MCF 10A (cell line): Measurements from ENCODE around the gene CMC4. TPM values are rescaled to one million over a fixed set of nuclear protein-coding genes. Genes with fewer than 3 reads are reported as not detected.
A peak's percentile ranks its signal among the peaks of the same experiment; 100 is the strongest.

Experiments
- BruUV-seq: library from RNA; stranded (reverse); fragments of 400-500 nt; replicated peaks from 2 replicates; lab custom pipeline; 2021; lab: Mats Ljungman, UMichigan
- CTCF ChIA-PET: fragments of 300-600 bp; sonication (Branson Sonifier 250); formaldehyde crosslinking; extraction: SDS; loops from one replicate; lab custom pipeline; 2021; ENCODE audit warnings: antibody characterized with exemption, inconsistent platforms; lab: Yijun Ruan, JAX
- POLR2A ChIA-PET: fragments of 300-600, 350-650 bp; sonication (Branson Sonifier 250); formaldehyde crosslinking; extraction: SDS; loops from one replicate; lab custom pipeline; 2020; ENCODE audit warnings: antibody characterized with exemption, inconsistent platforms; lab: Yijun Ruan, JAX
- DNase-seq: peaks from one replicate; pipeline ENCODE4 v3.0.0-alpha.2; 2018; ENCODE audit not compliant: unreplicated experiment
- H3K27ac Mint-ChIP-seq: one replicate; pipeline ENCODE4 v1.8.0; 2022; ENCODE audit warnings: mild to moderate bottlenecking, low read depth, mixed read lengths; ENCODE audit not compliant: unreplicated experiment
- H3K27me3 Mint-ChIP-seq: one replicate; pipeline ENCODE4 v1.8.0; 2022; ENCODE audit warnings: mixed read lengths; ENCODE audit not compliant: insufficient read depth, unreplicated experiment
- H3K36me3 Mint-ChIP-seq: one replicate; pipeline ENCODE4 v1.8.0; 2022; ENCODE audit warnings: mild to moderate bottlenecking, moderate library complexity, mixed read lengths; ENCODE audit not compliant: insufficient read depth, unreplicated experiment
- H3K4me1 Mint-ChIP-seq: one replicate; pipeline ENCODE4 v1.8.0; 2022; ENCODE audit warnings: mixed read lengths; ENCODE audit not compliant: insufficient read depth, unreplicated experiment
- H3K4me3 Mint-ChIP-seq: one replicate; pipeline ENCODE4 v1.8.0; 2022; ENCODE audit warnings: mild to moderate bottlenecking, moderate library complexity, mixed read lengths; ENCODE audit not compliant: unreplicated experiment
- H3K9me3 Mint-ChIP-seq: one replicate; pipeline ENCODE4 v1.8.0; 2022; ENCODE audit warnings: mixed read lengths; ENCODE audit not compliant: unreplicated experiment
- intact Hi-C: fragments of 100-400 bp; cut with micrococcal nuclease; formaldehyde crosslinking; loops from 2 replicates; pipeline ENCODE4 v1.14.1; 2022
- total RNA-seq: library from RNA; stranded (reverse); gene quantifications from 2 replicates; pipeline ENCODE4 v1.2.3, GENCODE V29; 2022
- TF ChIP-seq, protein P1 (sequence below): fragments of 200-600 bp; IDR thresholded peaks from one replicate; pipeline ENCODE4 v1.8.0; 2022; ENCODE audit warnings: antibody characterized with exemption, mild to moderate bottlenecking; ENCODE audit not compliant: unreplicated experiment

The CMC4 gene
- total RNA-seq, 1 experiment from 2014 or later, result 8.0 TPM

DNA sequence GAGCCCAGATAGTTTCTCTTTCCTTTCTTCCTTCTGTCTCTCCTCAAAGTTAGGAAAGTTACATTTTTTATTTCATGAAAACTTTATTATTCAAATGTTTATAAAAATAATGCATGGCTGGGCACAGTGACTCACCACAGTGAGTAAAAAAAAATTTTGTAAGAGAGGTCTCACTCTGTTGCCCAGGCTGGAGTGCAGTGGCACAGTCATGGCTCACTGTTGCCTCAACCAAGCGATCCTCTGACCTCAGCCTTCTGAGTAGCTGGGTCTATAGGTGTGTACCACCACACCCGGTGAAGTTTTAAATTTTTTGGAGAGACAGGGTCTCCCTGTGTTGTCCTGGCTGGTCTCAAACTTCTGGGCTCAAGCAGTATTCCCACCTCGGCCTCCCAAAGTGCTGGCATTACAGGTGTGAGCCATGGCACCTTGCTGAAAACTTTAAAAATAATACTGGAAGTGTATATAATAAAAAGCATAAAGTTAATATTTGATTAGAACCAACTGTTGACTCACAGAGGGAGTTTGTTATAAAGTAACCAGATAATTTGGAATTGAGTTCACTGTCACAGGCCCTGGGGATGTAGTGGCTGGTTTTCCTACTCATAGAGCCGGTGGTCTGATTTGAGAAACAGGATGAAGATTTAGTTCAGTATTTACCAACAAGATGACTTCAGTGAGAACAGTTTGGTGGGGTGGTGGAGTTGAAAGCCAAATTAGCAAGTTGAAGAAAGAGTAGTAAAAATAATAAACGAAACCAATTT, 18.0 kb downstream of the CMC4 start:
- ChIA-PET CTCF (interaction anchor here (0.7 kb wide), 1 partner anchor 73 kb away, joined by 5 read pairs; no protein-coding TSS in a partner anchor), POLR2A (no interaction called here)
- no peaks in the 10 kb centered on the region for H3K9me3 Mint-ChIP-seq
- H3K4me3 Mint-ChIP-seq, result no peak overlapping the region
- no peaks in the 10 kb centered on the region for H3K4me1 Mint-ChIP-seq
- DNase-seq, result no peak
- BruUV-seq, result no TSS peak
- intact Hi-C loops, result no loop called here
- peaks cover 28% of the 10 kb centered on the region for H3K36me3 Mint-ChIP-seq
- TF ChIP-seq, protein P1, sequence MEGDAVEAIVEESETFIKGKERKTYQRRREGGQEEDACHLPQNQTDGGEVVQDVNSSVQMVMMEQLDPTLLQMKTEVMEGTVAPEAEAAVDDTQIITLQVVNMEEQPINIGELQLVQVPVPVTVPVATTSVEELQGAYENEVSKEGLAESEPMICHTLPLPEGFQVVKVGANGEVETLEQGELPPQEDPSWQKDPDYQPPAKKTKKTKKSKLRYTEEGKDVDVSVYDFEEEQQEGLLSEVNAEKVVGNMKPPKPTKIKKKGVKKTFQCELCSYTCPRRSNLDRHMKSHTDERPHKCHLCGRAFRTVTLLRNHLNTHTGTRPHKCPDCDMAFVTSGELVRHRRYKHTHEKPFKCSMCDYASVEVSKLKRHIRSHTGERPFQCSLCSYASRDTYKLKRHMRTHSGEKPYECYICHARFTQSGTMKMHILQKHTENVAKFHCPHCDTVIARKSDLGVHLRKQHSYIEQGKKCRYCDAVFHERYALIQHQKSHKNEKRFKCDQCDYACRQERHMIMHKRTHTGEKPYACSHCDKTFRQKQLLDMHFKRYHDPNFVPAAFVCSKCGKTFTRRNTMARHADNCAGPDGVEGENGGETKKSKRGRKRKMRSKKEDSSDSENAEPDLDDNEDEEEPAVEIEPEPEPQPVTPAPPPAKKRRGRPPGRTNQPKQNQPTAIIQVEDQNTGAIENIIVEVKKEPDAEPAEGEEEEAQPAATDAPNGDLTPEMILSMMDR, result no peak
- H3K27ac Mint-ChIP-seq, result no peak overlapping the region
- peaks cover 35% of the 10 kb centered on the region for H3K27me3 Mint-ChIP-seq

DNA sequence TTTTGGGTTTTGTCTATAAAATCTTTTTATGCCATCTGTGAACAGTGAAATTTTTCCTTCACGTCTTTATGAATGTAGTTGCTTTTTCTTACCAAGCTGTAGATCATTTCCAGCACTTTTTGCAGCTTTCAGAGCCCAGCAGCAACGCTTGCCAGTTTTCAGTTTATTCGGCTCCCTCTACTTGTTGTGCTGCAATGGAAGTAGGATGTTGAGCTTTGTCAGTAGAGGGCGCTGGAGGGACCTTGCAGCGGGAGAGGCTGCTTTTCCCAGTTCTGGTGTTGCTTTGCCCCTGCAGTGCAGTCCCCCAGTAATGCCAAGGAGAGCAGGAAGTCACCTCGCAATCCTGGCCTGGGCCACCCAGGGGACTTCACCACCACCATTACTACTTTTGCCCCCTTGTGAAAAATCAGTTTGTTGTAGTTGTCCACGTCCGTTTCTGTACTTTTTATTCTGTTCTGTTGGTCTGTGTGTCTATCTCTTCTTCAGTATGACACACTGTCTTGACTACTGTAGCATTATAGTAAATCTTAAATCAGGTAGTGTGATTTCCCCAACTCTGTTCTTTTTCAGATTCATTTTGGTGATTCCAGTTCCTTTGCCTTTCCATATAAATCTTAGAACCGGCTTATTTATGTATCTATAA, 21.8 kb downstream of the CMC4 start:
- Mint-ChIP-seq H3K27me3 (peaks cover 62% of the 10 kb centered on the region), H3K36me3 (peaks cover 15% of the 10 kb centered on the region), H3K9me3 (no peaks in the 10 kb centered on the region), H3K27ac (no peak overlapping the region), H3K4me1 (peaks cover 7% of the 10 kb centered on the region), H3K4me3 (no peak overlapping the region)
- DNase-seq, result peak; percentile 66
- no TSS peak for BruUV-seq
- CTCF ChIA-PET, result interaction anchor here (0.7 to 0.9 kb wide), 5 partner anchors 9 to 24 kb away, joined by 3 to 6 read pairs (median 3); no protein-coding TSS in a partner anchor
- POLR2A ChIA-PET, result no interaction called here
- intact Hi-C loops, result no loop called here
- TF ChIP-seq, protein P1, result peak; percentile 50

DNA sequence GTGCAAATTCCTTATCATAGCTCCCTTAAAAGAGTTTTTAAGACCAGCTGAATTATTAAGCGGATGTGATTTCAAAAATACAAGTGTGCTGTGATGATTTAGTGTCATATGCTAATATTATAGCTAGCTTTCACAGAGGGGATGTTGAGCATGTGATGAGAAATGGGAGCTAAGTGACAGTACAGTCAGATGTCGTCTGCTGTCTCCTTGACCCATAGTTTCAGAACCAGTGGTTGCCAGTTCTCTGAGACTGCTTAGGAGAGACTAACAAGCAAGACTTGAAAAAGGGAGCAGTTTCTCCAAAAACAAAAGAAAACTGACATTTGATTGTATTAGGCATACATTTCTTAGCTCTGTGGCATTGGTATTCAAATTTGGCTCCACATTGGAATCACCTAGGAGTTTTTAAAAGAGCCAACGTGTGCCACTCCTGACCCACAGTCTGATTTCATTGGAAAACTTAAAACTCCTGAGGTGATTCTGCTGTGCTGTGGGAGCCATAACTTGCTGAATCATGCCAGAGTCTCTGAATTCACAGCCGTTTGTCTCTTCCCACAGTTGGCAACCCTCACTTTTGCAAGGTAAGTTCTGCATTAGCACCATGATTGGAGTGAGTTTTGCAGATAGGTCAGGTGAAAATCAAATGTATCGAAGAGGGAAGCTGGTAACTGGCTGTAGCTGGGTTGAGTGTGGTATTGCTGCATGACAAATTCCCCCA, 24.0 kb downstream of the CMC4 start:
- ChIA-PET POLR2A (interaction anchor here (1.4 kb wide), 1 partner anchor 20 kb away, joined by 4 read pairs; the partner anchor contains the start of gene FUNDC2), CTCF (interaction anchor here (0.8 to 1.4 kb wide), 4 partner anchors 10 to 62 kb away, joined by 3 to 9 read pairs (median 5); no protein-coding TSS in a partner anchor)
- peaks cover 7% of the 10 kb centered on the region for H3K4me1 Mint-ChIP-seq
- no peak overlapping the region for H3K27ac Mint-ChIP-seq
- peaks cover 52% of the 10 kb centered on the region for H3K27me3 Mint-ChIP-seq
- H3K4me3 Mint-ChIP-seq, result no peak overlapping the region
- intact Hi-C loops, result no loop called here
- no peak for DNase-seq
- TF ChIP-seq, protein P1, result no peak
- H3K36me3 Mint-ChIP-seq, result peaks cover 17% of the 10 kb centered on the region
- no peaks in the 10 kb centered on the region for H3K9me3 Mint-ChIP-seq
- BruUV-seq, result no TSS peak
